T-helper 1 cell treated with Interleukin-12 subunit alpha and Interleukin-12 subunit beta and Interleukin-4 antibody, amounts not matched to agents 30 μg/mL and 1 μg/mL, for 36 hours (primary cell): ENCODE results near the gene SLC2A13.

Experiments used
- H3K27ac Mint-ChIP-seq: one replicate; pipeline ENCODE4 v1.8.0; 2021; ENCODE audit warnings: mild to moderate bottlenecking, mixed read lengths
- H3K27me3 Mint-ChIP-seq: one replicate; pipeline ENCODE4 v1.8.0; 2021; ENCODE audit warnings: low read depth, mixed read lengths
- H3K36me3 Mint-ChIP-seq: one replicate; pipeline ENCODE4 v1.8.0; 2021; ENCODE audit warnings: low read depth, mixed read lengths
- H3K4me1 Mint-ChIP-seq: one replicate; pipeline ENCODE4 v1.8.0; 2021; ENCODE audit warnings: low read depth, mixed read lengths
- H3K4me3 Mint-ChIP-seq: one replicate; pipeline ENCODE4 v1.8.0; 2021; ENCODE audit warnings: mild to moderate bottlenecking, moderate library complexity, mixed read lengths
- H3K9me3 Mint-ChIP-seq: one replicate; pipeline ENCODE4 v1.8.0; 2021; ENCODE audit warnings: mixed read lengths

SLC2A13 gene

DNA sequence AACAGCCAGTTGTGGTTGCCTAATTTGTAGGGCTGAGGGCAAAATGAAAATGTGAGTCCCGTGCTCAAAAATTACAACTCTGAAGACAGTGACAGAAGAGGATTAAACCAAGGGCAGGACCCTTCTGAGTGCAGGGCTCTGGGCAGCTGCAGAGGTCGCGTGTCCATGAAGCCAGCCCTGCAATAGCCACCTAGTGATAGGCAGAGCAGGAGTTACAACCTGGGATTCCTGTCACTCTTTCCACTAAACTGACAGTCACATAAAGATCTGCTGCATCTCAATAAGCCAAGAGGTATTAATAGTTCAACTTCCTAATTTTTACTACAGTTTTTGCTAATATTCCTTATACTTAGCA lies 94.1 kb downstream of the SLC2A13 start:
- Mint-ChIP-seq H3K36me3 (no peaks in the 10 kb centered on the region), H3K4me1 (peaks cover 12% of the 10 kb centered on the region), H3K27ac (peak overlapping the region; percentile 22), H3K4me3 (peak overlapping the region; percentile 60), H3K27me3 (peaks cover 4% of the 10 kb centered on the region), H3K9me3 (no peaks in the 10 kb centered on the region)

GRCh38 chr12:40010899-40011774 lies 94.7 kb downstream of the SLC2A13 start:
- Mint-ChIP-seq H3K4me1 (peaks cover 12% of the 10 kb centered on the region), H3K36me3 (no peaks in the 10 kb centered on the region), H3K27me3 (peaks cover 4% of the 10 kb centered on the region), H3K9me3 (no peaks in the 10 kb centered on the region), H3K4me3 (peak overlapping the region; percentile 60), H3K27ac (peak overlapping the region; percentile 22)

DNA sequence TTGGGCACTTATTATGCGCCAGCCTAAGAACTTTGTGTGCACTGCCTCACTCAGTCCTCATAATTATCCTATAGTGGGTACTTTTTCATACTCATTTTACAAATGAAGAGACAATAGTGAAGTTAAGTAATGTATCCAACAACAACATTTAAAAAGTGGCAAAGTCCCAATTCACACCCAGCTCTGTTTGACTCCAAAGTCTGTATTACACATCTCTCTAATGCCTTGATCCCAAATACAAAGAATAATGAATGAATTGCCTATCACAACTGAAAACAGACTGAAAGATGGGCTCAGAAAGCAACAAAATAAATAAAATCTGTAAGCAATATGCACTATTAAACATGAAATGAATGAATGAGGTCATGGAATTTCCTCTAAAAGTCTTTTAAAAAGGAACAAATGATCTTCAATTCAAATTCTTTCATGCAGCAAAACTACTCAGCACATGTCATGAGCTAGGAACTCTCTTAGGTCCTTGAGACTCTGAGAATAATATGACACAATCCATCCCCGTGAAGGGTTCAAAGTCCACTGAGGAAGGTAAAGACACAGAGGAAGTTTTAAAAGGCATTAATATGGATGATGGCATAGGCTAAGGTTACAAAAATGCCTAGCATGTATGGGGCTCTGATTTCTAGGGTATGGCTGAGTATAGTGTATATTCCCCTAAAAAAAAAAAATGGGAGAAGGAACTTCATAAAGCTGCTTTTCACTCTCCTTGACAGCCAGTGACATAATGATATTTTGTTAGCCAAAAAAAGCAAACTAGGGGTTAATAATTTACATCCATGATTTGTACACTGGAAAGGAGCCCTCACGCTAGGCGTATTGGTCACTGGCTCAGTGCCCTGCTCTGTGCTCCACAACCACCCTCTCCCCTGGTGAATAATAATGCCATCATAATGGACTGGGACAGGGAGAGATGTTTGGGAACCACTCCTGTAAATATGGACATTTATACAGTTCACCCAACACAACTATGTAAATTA lies 103.4 kb downstream of the SLC2A13 start:
- Mint-ChIP-seq H3K4me1 (peaks cover 3% of the 10 kb centered on the region), H3K27ac (no peak overlapping the region), H3K27me3 (no peaks in the 10 kb centered on the region)

DNA sequence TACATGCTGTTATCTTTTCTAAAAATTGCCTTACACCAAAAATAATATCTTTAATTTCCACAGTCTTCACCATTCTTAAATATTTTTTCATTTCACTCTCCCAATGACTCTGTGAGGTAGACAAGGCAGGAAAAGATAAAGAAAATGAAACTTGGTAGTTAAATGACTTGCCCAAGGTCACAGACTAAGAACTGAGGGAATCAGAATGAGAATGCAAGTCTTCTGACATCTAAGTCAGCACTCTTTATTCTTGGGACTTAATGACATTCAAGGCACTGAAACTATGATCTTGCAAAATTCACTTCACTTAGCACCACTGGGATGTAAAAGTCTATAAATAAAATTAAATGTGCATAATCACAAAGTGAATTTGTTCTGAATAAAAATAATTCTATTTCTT lies 104.5 kb downstream of the SLC2A13 start:
- peaks cover 3% of the 10 kb centered on the region for H3K4me1 Mint-ChIP-seq
- peaks cover 4% of the 10 kb centered on the region for H3K36me3 Mint-ChIP-seq
- peaks cover 24% of the 10 kb centered on the region for H3K9me3 Mint-ChIP-seq
- H3K27ac Mint-ChIP-seq, result no peak overlapping the region
- no peaks in the 10 kb centered on the region for H3K27me3 Mint-ChIP-seq
- no peak overlapping the region for H3K4me3 Mint-ChIP-seq

More for the DNA sequence above, 103.4 kb downstream of the SLC2A13 start:
- H3K36me3 Mint-ChIP-seq, result peaks cover 4% of the 10 kb centered on the region
- no peak overlapping the region for H3K4me3 Mint-ChIP-seq
- H3K9me3 Mint-ChIP-seq, result peaks cover 24% of the 10 kb centered on the region

- Mint-ChIP-seq H3K27ac (no peak overlapping the region), H3K27me3 (no peaks in the 10 kb centered on the region), H3K4me3 (no peak overlapping the region), H3K4me1 (peaks cover 3% of the 10 kb centered on the region), H3K9me3 (peaks cover 24% of the 10 kb centered on the region), H3K36me3 (peaks cover 4% of the 10 kb centered on the region)
These were observed 105.0 kb downstream of the SLC2A13 start for GRCh38 chr12:40000884-40001283.

DNA sequence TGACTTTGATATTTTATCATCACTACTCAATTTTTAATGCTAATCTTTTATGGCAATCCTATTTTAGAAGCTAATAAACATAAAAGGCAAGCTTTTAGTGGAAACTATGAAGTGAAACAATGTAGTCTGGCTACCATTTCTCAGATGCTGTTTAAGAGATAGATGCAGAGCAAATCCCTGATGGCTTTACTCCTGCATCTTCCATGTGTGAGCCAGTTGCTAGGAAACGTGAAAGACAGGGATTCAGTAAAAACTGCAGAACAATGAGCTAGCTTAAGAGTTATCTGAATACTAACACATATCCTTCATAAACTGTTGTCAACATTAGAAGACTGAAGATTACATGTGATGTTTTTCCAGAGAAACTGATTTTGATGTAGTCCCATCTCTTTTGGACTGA lies 112.6 kb downstream of the SLC2A13 start:
- Mint-ChIP-seq H3K9me3 (peaks cover 5% of the 10 kb centered on the region), H3K4me3 (no peak overlapping the region), H3K27me3 (no peaks in the 10 kb centered on the region), H3K36me3 (no peaks in the 10 kb centered on the region), H3K4me1 (no peaks in the 10 kb centered on the region), H3K27ac (no peak overlapping the region)

GRCh38 chr12:39990122-39991101 lies 115.5 kb downstream of the SLC2A13 start:
- H3K36me3 Mint-ChIP-seq, result no peaks in the 10 kb centered on the region
- no peaks in the 10 kb centered on the region for H3K27me3 Mint-ChIP-seq
- H3K9me3 Mint-ChIP-seq, result no peaks in the 10 kb centered on the region
- no peak overlapping the region for H3K27ac Mint-ChIP-seq
- no peaks in the 10 kb centered on the region for H3K4me1 Mint-ChIP-seq
- no peak overlapping the region for H3K4me3 Mint-ChIP-seq

- H3K4me1 Mint-ChIP-seq, result no peaks in the 10 kb centered on the region
- no peaks in the 10 kb centered on the region for H3K36me3 Mint-ChIP-seq
- no peak overlapping the region for H3K27ac Mint-ChIP-seq
- no peaks in the 10 kb centered on the region for H3K9me3 Mint-ChIP-seq
- H3K27me3 Mint-ChIP-seq, result no peaks in the 10 kb centered on the region
- H3K4me3 Mint-ChIP-seq, result no peak overlapping the region
These were observed 116.4 kb downstream of the SLC2A13 start for GRCh38 chr12:39989501-39989900.

GRCh38 chr12:39988574-39988973 lies 117.3 kb downstream of the SLC2A13 start:
- H3K9me3 Mint-ChIP-seq, result no peaks in the 10 kb centered on the region
- no peaks in the 10 kb centered on the region for H3K36me3 Mint-ChIP-seq
- no peaks in the 10 kb centered on the region for H3K27me3 Mint-ChIP-seq
- H3K27ac Mint-ChIP-seq, result no peak overlapping the region
- H3K4me3 Mint-ChIP-seq, result no peak overlapping the region
- H3K4me1 Mint-ChIP-seq, result no peaks in the 10 kb centered on the region

DNA sequence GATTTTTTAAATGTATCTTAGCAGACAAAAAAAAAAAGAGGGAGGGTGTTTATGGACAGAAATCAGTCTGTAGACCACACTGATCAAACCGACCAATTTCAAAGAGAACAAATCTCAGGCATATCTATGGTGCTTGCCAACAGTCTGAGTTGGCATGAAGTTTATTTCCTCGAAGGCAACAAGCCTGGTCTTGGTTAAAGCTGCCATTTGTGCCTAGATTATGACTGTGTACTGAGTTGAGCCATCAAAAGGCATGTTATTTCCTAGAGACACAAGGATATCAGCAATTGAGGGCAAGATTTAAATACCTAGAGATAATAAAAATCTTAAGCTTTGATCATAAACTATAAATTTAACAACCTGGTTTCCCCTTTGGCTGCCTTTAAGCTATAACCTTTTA lies 119.2 kb downstream of the SLC2A13 start:
- no peak overlapping the region for H3K27ac Mint-ChIP-seq
- H3K4me1 Mint-ChIP-seq, result no peaks in the 10 kb centered on the region
- H3K36me3 Mint-ChIP-seq, result no peaks in the 10 kb centered on the region
- H3K27me3 Mint-ChIP-seq, result no peaks in the 10 kb centered on the region
- H3K4me3 Mint-ChIP-seq, result no peak overlapping the region
- H3K9me3 Mint-ChIP-seq, result no peaks in the 10 kb centered on the region

DNA sequence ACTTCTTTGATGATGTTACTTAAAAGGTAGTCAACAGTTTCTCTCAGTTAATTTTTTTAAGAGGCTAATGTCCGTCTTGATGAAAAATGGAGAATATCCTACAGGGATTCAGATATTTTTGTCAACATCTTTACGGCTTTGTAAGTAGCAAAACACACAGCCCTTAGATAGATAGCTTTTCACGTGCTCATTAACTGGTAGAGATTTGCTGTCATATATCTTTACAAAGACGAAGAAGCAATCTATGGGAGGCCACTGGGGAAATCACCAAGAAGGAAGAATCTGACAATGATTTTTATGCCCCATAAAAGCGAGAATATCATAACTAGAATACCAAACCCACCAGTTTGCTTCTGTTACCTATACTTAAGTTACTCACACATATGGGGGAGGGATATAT lies 121.2 kb downstream of the SLC2A13 start:
- Mint-ChIP-seq H3K9me3 (no peaks in the 10 kb centered on the region), H3K4me1 (no peaks in the 10 kb centered on the region), H3K27me3 (no peaks in the 10 kb centered on the region), H3K27ac (no peak overlapping the region), H3K4me3 (no peak overlapping the region), H3K36me3 (no peaks in the 10 kb centered on the region)

DNA sequence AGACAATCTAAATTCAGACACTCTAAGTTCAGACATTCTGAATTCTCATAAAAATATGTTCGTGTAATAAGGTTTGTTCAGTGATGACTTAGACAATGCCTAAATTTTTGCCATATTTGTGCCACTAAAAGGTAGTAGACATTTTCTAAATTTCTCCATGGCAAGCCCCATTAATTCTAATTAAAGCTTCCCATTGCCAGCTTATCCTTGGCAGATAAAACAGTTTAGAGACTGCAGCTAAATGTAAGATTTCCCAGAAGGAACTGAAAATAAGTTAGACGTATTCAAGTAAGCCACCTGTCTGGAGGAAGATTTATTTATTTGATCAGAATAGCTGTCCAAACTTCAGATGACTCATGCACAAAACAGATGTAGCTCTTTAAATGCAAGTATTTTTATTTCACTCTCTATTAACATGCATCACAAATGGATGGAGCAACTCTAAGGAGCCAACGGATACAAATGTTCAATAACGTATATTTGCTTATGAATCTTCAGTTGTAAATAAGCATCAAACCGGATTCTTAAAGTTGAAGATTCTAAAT lies 130.4 kb downstream of the SLC2A13 start:
- Mint-ChIP-seq H3K36me3 (no peaks in the 10 kb centered on the region), H3K27me3 (no peaks in the 10 kb centered on the region), H3K4me3 (no peak overlapping the region), H3K27ac (no peak overlapping the region), H3K4me1 (no peaks in the 10 kb centered on the region), H3K9me3 (no peaks in the 10 kb centered on the region)

- Mint-ChIP-seq H3K27me3 (no peaks in the 10 kb centered on the region), H3K9me3 (no peaks in the 10 kb centered on the region), H3K36me3 (no peaks in the 10 kb centered on the region)
These were observed 133.8 kb downstream of the SLC2A13 start for GRCh38 chr12:39972119-39972518.

DNA sequence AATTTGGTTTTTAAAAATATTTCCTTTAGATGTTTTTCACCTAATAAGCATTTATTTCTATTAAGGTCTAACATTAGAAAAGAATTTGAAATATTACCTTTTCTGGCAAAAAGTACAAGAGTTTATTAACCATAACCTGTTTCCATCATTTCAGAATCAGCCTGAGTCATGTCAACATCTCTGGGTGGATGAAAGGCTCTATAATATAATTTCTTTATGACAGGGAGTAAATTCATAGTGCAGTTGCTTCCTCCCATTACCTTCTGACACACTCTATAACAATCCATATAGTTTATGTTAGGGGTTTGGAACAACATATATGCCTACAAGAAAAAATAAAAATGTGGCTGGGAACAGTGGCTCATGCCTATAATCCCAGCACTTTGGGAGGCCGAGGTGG lies 134.5 kb downstream of the SLC2A13 start:
- H3K27me3 Mint-ChIP-seq, result no peaks in the 10 kb centered on the region
- no peaks in the 10 kb centered on the region for H3K36me3 Mint-ChIP-seq
- H3K4me1 Mint-ChIP-seq, result no peaks in the 10 kb centered on the region
- H3K9me3 Mint-ChIP-seq, result no peaks in the 10 kb centered on the region
- H3K4me3 Mint-ChIP-seq, result no peak overlapping the region
- H3K27ac Mint-ChIP-seq, result no peak overlapping the region

More at GRCh38 chr12:39972119-39972518, 133.8 kb downstream of the SLC2A13 start:
- no peak overlapping the region for H3K4me3 Mint-ChIP-seq
- no peak overlapping the region for H3K27ac Mint-ChIP-seq
- no peaks in the 10 kb centered on the region for H3K4me1 Mint-ChIP-seq
